NCI-H226 (cell line): ENCODE data around the gene RYR2.

ENCODE experiments used
- DNase-seq: peaks from one replicate; pipeline ENCODE4 v3.0.0-alpha.2; 2015

Gene RYR2

GRCh38 chr1:237695878-237696277, 653.9 kb downstream of the RYR2 start:
- DNase-seq, result no peak

- no peak for DNase-seq
Observed at GRCh38 chr1:237700181-237700580, 658.2 kb downstream of the RYR2 start.

- DNase-seq, result no peak
Observed at GRCh38 chr1:237701534-237701933, 659.5 kb downstream of the RYR2 start.

- DNase-seq, result no peak
Observed at GRCh38 chr1:237702161-237702560, 660.2 kb downstream of the RYR2 start.

- no peak for DNase-seq
Observed at GRCh38 chr1:237705462-237705861, 663.5 kb downstream of the RYR2 start.

GRCh38 chr1:237709355-237709754, 667.4 kb downstream of the RYR2 start:
- no peak for DNase-seq

- no peak for DNase-seq
Observed at GRCh38 chr1:237711281-237711680, 669.3 kb downstream of the RYR2 start.

GRCh38 chr1:237712082-237712481, 670.1 kb downstream of the RYR2 start:
- DNase-seq, result no peak

- no peak for DNase-seq
Observed at GRCh38 chr1:237712586-237713157, 670.7 kb downstream of the RYR2 start.

- DNase-seq, result no peak
Observed at GRCh38 chr1:237713916-237714315, 671.9 kb downstream of the RYR2 start.

GRCh38 chr1:237717106-237717505, 675.1 kb downstream of the RYR2 start:
- no peak for DNase-seq

- no peak for DNase-seq
Observed at GRCh38 chr1:237730826-237731350, 688.9 kb downstream of the RYR2 start.

GRCh38 chr1:237732657-237733056, 690.7 kb downstream of the RYR2 start:
- DNase-seq, result no peak

GRCh38 chr1:237736372-237737029, 694.5 kb downstream of the RYR2 start:
- DNase-seq, result no peak

- no peak for DNase-seq
Observed at GRCh38 chr1:237737448-237737847, 695.5 kb downstream of the RYR2 start.

- no peak for DNase-seq
Observed at GRCh38 chr1:237737938-237738610, 696.1 kb downstream of the RYR2 start.

- DNase-seq, result no peak
Observed at GRCh38 chr1:237740846-237741245, 698.9 kb downstream of the RYR2 start.

- DNase-seq, result no peak
Observed at GRCh38 chr1:237745545-237745944, 703.6 kb downstream of the RYR2 start.

GRCh38 chr1:237748171-237748960, 706.4 kb downstream of the RYR2 start:
- DNase-seq, result no peak

GRCh38 chr1:237749122-237749521, 707.1 kb downstream of the RYR2 start:
- DNase-seq, result no peak

GRCh38 chr1:237751090-237751489, 709.1 kb downstream of the RYR2 start:
- DNase-seq, result no peak

- no peak for DNase-seq
Observed at GRCh38 chr1:237754627-237755026, 712.6 kb downstream of the RYR2 start.

GRCh38 chr1:237756304-237756967, 714.5 kb downstream of the RYR2 start:
- no peak for DNase-seq
